ENCODE measurements around the gene MIR17HG.
"Not testable (repeated sequence)": the region's sequence is repeated elsewhere in the genome, so short reads cannot be mapped to it uniquely, and the experiment has no call there.

MIR17HG gene

DNA sequence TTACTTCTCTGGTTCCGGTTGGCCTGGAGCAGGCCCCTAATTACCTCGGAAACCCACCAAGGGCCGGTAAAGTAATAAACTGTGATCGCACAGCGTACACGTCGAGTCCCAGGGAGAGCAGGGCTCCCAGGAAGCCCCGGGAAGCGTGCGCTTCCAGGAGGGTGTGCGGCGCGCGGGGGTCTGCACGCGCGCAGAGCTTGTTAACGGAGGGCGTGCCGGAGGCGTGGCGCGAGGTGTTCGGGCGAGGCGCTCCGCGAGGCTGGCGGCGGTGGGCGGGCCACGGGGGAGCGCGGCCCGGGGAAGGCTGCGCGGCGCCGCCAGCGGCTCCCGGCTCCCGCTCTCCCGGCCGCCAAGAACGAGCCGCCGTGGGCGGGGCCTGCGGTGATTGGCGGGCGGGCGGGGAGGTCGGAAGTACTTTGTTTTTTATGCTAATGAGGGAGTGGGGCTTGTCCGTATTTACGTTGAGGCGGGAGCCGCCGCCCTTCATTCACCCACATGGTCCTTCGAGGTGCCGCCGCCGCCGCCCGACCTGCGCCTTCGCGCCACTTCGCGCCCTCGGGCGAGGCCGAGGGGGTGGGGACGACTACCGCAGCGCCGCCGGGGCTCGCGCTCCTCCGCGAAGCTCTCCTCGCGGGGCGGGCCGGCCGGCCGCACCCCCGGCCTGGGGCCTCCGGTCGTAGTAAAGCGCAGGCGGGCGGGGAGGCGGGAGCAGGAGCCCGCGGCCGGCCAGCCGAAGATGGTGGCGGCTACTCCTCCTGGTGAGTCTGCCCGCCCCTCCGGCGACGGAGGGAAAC lies at the start of gene MIR17HG:
TSS of gene MIR17HG (plus strand) at position 486 of the 794 bp plus-strand sequence.
- DNase-seq (ENCODE audit: low read depth in 2 of 2) = peak; percentile 69 to 70

DNA sequence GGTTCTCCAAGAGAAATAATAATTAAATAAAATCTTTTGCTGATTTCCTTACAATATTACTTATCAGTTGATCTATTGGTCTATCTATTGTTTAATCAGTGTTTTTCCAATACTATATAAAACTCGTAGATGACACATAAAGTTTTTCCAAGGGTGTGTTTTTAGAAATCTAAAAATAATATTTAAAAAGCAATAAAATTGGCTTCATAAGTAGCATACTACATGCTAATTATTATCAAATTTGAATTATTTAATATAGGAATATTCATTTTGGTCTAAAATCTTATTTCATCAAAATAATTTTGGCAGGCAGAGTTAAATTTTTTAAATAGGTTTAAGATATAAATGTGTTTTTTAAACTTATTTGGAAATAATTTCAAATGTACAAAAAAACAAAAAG lies 49.4 kb upstream of the MIR17HG start:
- no peak for DNase-seq (ENCODE audit: low read depth in 2 of 2)

DNA sequence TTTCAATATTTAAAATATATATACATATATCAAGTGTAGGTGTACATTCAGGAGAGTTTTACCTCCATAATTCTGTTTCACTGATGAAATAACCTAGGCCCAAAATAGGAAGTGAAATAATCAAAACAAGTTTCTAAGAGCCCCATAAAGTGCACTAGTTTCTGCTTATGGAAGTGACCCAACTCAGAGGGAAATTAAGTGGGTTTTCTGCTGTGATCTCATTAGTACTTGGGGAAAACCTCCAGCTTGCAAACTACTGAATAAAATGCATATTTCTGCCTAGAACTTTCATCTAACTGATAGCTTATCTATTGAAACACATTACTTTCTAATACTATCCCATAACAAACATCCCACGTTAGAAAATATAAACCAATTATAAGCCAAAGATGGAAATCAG lies 45.4 kb upstream of the MIR17HG start:
- DNase-seq (ENCODE audit: low read depth in 2 of 2) = no peak

DNA sequence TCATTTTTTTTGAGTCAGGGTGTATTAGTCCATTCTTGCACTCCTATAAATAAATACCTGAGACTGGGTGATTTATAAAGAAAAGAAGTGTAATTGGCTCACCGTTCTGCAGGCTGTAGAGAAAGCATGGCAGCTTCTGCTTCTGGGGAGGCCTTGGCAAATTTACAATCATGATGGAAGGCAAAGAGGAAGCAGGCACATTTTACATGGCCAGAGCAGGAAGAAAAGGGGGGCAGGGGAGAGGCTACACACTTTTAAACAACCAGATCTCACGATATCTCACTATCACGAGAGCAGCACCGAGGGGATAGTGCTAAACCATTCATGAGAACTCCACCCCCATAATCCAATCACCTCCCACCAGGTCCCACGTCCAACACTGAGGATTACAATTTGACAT lies 44.5 kb upstream of the MIR17HG start:
- DNase-seq (ENCODE audit: low read depth in 2 of 2) = no peak

DNA sequence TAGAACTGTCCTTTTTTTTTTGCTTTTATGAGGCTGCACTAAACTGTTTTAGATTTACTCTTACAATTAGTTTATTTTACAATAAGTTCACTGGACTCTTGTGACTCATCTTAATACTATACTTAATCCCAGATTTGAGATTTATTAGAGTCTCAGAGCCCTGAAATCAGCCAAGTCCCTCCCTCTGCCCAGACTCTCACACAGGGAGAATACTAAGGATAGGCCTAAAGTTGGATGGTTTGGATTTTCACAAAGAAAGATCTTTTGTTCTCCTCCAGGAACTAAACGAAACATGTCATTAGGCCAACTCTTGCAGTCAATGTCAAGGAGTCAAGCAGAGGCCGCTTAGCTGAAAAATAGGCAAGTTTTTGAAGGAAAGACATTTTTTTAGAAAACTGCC lies 42.7 kb upstream of the MIR17HG start:
- DNase-seq (ENCODE audit: low read depth in 2 of 2) = no peak

DNA sequence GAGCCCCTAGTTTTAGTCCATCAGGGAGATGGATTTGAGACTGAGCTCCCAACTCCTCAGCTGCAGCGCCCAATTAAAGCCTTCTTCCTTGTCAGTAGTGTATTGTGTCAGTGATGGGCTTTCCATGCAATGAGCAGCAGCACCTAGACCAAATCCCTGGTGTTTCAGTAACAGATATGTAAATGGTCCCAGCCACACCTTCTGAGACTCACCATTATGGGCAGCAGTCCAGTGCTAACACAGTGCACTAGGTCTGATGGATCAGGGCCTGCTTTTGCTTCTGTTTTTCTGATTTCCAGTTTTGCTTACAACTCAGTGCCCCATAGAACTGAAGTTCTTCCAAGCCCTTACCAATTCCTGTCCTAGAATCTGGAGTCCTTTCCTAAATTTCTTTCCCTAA lies 41.8 kb upstream of the MIR17HG start:
- DNase-seq (ENCODE audit: low read depth in 2 of 2) = no peak

DNA sequence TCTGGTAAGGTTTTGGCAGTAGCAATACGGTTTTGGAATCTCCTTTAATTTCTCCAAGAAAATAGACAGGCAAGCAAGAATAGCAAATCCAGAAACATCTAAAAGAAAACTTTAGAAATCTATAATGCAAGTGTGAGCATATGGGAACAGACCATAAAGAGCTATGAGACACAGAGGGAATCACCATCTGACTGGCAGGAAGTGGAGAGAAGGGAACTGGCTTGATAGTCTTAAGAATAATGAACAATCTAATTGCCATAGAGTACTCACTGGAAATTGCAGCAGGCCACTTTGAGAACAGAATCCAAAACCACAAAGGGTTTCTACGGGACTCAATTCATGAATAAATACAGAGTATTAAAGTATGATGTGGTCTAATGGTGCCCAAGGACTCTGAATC lies 39.6 kb upstream of the MIR17HG start:
- no peak for DNase-seq (ENCODE audit: low read depth in 2 of 2)

DNA sequence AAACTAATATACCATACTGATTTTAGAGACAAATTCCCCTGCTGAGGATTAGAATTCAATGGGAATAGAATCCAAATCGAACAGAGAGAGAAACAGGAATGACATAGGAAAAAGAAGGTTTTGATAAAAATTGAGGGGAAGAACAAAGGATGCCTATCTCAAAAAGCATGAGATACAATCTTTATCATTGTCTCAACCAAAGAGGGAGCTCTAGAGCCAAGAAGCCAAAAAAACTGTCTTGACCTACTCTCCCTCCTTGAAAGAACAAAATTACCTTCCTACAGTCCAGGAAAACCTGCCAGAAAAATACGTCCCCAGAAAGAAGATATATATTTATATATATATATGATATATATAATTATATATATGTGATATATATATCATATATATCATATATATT lies 39.2 kb upstream of the MIR17HG start:
- DNase-seq (ENCODE audit: low read depth in 2 of 2) = no peak

DNA sequence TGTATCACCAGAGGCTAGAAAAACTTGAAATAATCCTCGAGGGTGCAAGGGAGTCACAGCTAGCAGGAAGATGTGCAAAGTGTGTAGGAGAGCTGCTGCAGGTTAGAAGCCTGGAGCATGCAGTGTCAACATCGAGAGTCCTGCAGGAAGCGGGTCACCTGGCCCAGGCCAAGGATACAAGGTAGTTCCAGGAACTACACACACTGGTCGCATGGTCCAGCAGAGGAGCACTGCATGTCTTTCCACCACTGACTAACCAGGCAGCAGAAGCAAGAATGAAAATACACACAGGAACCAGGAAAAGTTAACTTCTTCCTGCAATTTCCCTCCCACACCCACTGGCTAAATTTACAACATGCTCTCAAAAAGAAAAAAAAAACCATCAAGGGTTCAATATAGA lies 36.0 kb upstream of the MIR17HG start:
- no peak for DNase-seq (ENCODE audit: low read depth in 2 of 2)

DNA sequence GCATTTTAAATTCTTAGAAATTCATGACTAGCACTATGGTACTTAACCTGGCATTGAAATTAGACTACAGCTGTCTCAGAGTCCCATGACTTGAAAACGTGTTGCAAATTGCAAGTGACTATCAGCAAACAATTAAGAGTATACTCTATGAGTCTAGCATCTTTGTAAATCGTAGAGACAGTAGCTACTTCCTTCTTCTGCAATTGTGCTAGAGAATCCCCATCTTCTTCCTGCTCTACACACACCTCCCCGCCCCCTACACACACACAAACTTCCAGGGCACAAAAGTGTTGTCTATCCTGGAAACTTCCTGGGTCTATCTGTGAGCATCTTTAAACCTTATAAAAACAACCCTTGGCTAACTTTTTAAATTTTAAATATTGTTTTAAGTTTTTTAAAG lies 35.2 kb upstream of the MIR17HG start:
- DNase-seq (ENCODE audit: low read depth in 2 of 2) = no peak

DNA sequence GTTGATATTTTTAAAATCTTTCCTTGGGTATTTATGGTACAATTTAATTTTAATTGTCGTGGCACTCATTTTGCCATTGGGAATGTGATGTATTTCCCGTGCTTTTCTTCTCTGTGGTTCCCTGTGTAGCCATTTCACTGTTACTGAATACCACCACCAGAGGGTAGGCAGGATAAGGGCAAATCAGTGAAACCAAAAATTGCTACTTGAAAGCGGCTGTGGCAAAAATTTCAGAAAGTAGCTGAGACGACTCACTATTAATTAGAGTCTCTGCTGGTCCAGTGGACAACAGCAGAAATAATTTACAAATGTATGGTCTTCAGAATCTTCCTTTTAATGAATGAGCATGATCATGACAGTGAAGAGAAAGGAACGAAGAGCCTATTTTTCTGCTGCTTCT lies 34.4 kb upstream of the MIR17HG start:
- peak in 1 of 2 experiments; percentile 1 for DNase-seq (ENCODE audit: low read depth in 2 of 2)

DNA sequence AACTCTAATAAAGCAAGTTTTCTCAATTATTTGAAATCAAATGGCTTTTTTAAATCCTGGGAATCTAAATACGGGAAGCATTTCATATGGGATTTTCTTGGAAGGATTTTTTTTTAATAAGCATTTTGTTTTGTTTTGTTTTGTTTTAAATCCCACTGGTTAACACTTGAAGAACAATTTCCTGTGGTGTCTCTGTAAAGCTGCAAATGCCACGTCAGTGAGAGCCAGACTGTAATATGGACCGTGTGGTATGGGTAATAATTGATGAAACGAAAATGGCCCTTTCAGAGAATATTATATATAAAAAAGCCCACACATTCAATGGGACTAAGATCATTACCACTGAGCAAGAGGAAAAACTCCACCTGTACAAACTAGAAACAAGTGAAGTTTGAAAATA lies 33.9 kb upstream of the MIR17HG start:
- DNase-seq (ENCODE audit: low read depth in 2 of 2) = no peak

DNA sequence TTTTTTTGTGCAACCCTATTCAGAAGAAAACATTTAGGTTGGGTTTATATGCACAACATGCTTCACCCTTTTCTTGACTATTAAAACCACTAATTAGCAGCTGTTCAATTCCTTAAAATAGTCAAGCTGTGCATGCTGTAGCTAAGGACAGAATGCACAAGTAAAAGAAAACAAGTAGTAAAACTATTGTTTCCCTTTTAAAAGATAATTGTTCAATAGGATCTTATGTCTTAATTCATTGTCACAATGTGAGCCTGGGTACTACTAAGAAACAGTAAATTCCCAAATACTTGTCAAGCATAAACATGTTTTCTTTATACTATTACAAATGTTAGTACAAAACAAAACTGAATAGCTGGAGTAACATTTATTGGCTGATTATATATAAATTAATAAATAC lies 32.6 kb upstream of the MIR17HG start:
- no peak for DNase-seq (ENCODE audit: low read depth in 2 of 2)

DNA sequence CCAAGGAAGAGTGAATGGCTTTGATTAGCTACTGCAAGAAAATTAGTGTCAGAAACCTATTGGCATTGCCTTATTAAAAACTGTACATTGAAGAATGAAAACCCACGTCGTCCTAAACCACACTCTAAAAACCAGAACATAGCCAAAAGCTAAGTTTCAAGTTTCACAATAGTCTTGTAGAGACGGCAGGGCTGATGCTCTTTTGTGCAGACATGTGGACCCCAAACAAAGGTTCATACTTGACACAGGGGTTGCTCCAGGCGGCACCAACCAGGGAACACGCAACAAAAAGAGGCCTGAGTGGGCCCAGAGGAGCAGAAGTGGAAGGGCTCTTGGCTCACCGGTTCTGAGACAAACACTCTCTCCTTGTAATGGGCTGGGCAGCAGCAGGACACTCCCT lies 28.6 kb upstream of the MIR17HG start:
- DNase-seq (ENCODE audit: low read depth in 2 of 2) = no peak

DNA sequence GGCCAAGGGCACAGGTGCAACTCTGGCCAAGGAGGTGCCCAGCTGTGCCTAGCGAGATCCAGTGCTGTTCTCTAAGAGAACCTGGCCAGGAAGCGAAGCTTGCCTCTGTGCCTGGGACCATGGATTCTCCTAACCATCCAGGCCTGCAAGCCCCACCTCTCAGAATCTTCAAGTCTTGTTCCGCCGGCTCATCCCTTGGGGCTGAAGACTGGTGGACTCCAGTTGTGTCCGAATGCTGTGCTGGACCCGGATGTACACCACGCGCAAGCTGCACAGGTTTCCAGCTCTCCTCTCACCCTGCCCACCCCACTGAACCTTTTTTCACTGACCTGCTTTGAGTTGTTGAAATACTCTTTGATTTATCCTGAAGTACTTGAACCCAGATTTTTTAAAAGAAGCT lies 27.5 kb upstream of the MIR17HG start:
- DNase-seq (ENCODE audit: low read depth in 2 of 2) = no peak

DNA sequence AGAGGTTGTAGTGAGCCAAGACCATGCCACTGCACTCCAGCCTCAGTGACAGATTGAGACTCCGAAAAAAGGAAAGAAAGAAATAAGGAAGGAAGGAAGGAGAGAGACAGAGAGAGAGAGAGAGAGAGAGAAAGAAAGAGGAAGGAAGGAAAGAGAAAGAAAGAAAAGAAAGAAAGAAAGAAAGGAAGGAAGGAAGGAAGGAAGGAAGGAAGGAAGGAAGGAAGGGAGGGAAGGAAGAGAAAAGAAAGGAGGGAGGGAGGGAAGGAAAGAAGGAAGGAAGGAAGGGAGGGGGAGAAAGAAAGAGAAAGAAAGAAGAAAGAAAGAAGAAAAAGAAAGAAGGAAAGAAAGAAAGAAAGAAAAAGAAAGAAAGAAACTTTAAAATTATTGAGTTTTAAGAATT lies 26.5 kb upstream of the MIR17HG start:
- not testable (repeated sequence) for DNase-seq (ENCODE audit: low read depth in 2 of 2)

DNA sequence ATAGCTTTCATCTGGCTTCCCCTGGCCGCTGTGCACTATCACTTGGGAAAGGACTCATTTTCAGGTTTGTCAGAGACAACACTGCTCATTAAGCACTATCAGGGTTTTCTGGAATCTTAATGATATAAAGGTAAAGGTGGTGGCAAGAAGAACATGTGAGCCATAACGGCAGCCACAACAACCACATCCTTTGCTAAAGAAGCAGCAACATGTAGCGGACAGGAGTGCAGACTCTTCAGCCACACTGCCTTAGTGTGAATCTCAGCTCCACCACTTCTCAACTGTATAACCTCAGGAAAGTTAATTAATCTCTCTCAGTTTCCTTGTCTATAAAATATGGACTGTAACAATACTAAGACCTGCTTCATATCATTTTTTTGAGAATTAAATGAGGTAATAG lies 24.1 kb upstream of the MIR17HG start:
- no peak for DNase-seq (ENCODE audit: low read depth in 2 of 2)

DNA sequence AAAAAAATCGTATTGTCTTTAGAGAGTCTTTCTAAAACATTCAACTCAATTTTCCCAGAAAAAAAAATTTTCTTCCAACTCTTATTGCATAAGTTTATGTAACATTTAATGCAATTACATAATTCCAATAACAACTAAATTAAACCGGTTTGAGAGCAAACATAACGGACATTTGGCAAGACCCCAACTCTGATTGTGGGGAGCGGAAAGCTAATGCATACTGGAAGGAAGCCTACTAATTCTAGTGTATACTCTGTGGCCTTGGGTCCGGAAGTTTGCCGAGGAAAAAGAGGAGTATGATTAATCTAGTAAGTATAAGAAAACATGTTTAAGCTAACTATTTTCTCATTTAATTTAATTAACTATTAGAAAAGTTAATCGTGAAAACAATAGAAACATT lies 21.3 kb upstream of the MIR17HG start:
- DNase-seq (ENCODE audit: low read depth in 2 of 2) = no peak

DNA sequence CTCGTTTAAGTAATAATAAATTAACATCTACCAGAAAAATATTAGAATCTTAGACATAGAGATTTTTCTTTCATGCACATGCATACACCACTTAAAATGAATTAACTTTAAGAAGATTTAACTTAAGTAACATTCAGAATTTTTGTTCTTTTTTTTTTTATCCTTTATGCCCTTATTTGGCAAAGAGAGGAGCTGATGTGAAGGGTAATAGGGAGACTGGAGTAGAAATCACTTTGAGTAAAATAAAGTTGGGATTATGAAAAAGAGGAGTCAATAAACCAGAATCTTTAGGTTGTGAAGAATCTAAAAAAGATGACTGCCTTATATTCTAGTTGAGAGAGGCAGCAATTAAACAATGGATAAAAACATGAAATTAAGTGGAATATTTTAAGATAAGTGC lies 18.8 kb upstream of the MIR17HG start:
- no peak for DNase-seq (ENCODE audit: low read depth in 2 of 2)

DNA sequence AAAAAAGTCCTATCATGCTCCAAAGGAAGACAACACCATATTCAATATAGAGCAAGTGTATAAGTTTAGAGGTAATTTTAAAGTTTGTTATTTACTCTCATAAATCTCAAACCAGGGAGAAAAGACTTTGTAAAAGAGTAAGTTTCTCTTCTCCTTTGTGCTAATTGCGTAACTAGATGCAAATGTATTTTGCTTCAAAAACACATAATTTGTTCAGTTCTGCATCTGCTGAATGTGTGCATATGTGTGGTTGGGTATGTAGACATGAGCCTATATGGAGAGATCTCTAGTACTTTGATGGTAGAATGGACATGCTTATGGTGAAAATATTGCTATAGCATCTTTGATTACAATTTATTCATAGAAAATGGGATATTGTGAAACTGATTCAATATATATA lies 17.8 kb upstream of the MIR17HG start:
- DNase-seq (ENCODE audit: low read depth in 2 of 2) = no peak

DNA sequence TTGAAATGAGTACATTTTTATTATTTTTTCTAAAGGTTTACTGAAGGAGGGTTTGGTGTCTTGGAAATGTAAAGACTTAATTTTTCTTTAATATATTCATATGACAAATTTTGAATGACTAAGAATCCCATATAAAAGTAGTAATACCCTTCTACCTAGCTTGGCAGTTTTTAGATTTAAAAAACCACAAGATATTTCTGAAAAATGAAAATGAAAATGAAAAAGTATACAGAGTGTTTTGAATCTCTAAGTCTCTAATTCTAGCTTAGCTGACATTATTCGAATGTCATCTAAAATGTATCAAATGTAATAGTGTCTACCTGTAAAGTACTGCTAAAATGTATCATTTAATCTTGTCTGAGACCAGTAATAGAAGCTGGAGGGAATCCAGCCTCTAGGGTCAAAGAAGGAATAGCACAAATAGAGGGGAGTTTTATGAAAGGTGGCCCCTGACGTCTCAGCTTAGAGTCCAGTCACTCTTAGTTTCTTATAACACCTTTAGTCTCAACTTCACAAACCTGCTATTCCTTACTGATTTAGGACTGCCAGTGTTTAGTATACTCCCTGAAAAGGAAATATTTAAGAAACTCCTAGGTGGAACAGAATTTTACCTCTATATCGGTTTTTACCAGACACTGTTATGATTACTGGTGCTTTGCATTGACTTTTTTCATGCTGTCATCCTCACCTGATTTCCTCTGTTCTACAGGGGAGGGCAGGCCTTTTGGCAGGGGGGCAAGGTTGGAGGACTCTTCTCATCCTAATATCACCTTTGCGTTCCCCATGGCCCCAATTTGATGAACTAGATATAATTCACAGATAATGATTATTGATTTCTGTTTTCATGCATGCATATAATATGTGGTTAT lies 16.2 kb upstream of the MIR17HG start:
- DNase-seq (ENCODE audit: low read depth in 2 of 2) = no peak

DNA sequence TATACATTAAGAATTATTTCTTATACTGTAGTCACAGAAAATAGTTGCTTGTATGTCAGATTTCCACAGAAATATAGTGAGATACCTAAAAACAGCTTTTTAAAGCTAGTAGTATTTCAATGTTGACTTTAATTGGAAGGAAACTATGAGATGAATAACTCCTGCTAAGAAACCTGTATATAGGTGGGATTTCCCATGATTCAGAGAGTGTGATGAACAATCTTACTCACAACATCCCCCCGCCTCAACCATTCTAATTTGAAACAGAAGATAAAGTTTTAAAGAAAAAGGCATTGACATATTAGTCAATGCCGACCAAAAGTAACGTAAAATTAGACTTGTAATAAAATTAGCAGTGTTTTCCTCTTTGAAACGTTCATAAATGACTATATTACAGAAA lies 1.4 kb upstream of the MIR17HG start:
- no peak for DNase-seq (ENCODE audit: low read depth in 2 of 2)

DNA sequence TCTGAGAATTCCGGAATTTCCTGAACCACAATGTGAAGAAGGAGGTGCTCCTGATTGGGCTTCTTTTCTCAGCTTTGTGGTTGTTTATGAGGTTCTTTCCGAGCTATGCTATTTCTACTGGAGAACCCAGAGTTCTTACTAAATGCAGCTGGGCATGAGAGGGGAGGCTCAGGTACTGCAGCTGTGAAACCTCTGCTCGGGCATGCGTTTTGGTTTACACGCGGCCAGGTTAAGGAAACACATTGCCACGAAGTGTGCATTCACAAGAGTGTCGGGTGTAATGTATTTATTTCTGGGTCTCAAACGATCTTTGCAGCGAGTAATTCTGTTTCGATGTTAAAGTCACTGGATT lies 661 bp upstream of the MIR17HG start:
- DNase-seq (ENCODE audit: low read depth in 2 of 2) = no peak
